NCI-H460 (cell line): ENCODE results near the gene HIPK1. TPM values are rescaled to one million over a fixed set of nuclear protein-coding genes. Genes with fewer than 3 reads are reported as not detected.
"Not testable (repeated sequence)": the region's sequence is repeated elsewhere in the genome, so short reads cannot be mapped to it uniquely, and the experiment has no call there.

ENCODE experiments used
- DNase-seq: peaks from one replicate; pipeline ENCODE4 v3.0.0-alpha.2; 2016; ENCODE audit warnings: low read depth; ENCODE audit errors: extremely low read depth
- total RNA-seq: library from RNA; depleted of rRNA; stranded (reverse); fragments of >200 nt; shearing (Covaris generic); gene quantifications from 2 replicates; pipeline ENCODE4 v1.2.3, GENCODE V29; 2014

Gene HIPK1
- total RNA-seq, 1 experiment from 2014 or later: 15.6 TPM

GRCh38 chr1:113942527-113942926, 13.4 kb downstream of the HIPK1 start:
- DNase-seq: no peak

- DNase-seq: no peak
These were observed 14.1 kb downstream of the HIPK1 start for GRCh38 chr1:113943028-113943811.

GRCh38 chr1:113945329-113945728, 16.2 kb downstream of the HIPK1 start:
- DNase-seq: no peak

GRCh38 chr1:113946112-113946511, 17.0 kb downstream of the HIPK1 start:
- no peak for DNase-seq

GRCh38 chr1:113946678-113947387, 17.7 kb downstream of the HIPK1 start:
- no peak for DNase-seq

GRCh38 chr1:113947388-113948107, 18.4 kb downstream of the HIPK1 start:
- no peak for DNase-seq

GRCh38 chr1:113948151-113948550, 19.0 kb downstream of the HIPK1 start:
- DNase-seq: not testable (repeated sequence)

GRCh38 chr1:113949007-113949406, 19.9 kb downstream of the HIPK1 start:
- no peak for DNase-seq

GRCh38 chr1:113950908-113951307, 21.8 kb downstream of the HIPK1 start:
- DNase-seq: no peak

GRCh38 chr1:113951719-113952118, 22.6 kb downstream of the HIPK1 start:
- no peak for DNase-seq

- DNase-seq: no peak
These were observed 28.9 kb downstream of the HIPK1 start for GRCh38 chr1:113957984-113958383.

GRCh38 chr1:113958691-113959090, 29.6 kb downstream of the HIPK1 start:
- DNase-seq: no peak

- no peak for DNase-seq
These were observed 34.3 kb downstream of the HIPK1 start for GRCh38 chr1:113963281-113963906.

- no peak for DNase-seq
These were observed 36.7 kb downstream of the HIPK1 start for GRCh38 chr1:113965703-113966412.

- DNase-seq: no peak
These were observed 43.8 kb downstream of the HIPK1 start for GRCh38 chr1:113972954-113973353.

GRCh38 chr1:113975211-113975895, 46.2 kb downstream of the HIPK1 start:
- DNase-seq: no peak

- DNase-seq: no peak
These were observed 47.6 kb downstream of the HIPK1 start for GRCh38 chr1:113976609-113977278.

- DNase-seq: no peak
These were observed 48.8 kb downstream of the HIPK1 start for GRCh38 chr1:113977906-113978305.
